HepG2 (cell line): ENCODE measurements around the gene TMEM229A. TPM values are rescaled to one million over a fixed set of nuclear protein-coding genes. Genes with fewer than 3 reads are reported as not detected.

ENCODE experiments used
- ATAC-seq: fragments of 200-7000 bp; cut with Tn5 transposase; 3 replicates; pipeline ENCODE4 v1.9.1; 2020; ENCODE audit warnings: mild to moderate bottlenecking, moderate library complexity
- BruUV-seq: library from RNA; stranded (reverse); fragments of 400-500 nt; replicated peaks from 2 replicates; lab custom pipeline; 2021; lab: Mats Ljungman, UMichigan
- CTCF ChIA-PET: fragments of 300-600 bp; formaldehyde crosslinking; extraction: SDS; loops from one replicate; lab custom pipeline; 2021; ENCODE audit warnings: low total read pairs, inconsistent platforms, low intra/inter-chr PET ratio; lab: Yijun Ruan, JAX
- POLR2A ChIA-PET: fragments of 350-600 bp; sonication (Branson Sonifier 250); formaldehyde crosslinking; loops from one replicate; lab custom pipeline; 2020; ENCODE audit warnings: antibody characterized with exemption, inconsistent platforms; lab: Yijun Ruan, JAX
- DNase-seq: peaks from one replicate; pipeline ENCODE4 v3.0.0-alpha.2; 2015; ENCODE audit warnings: low spot score
- FAIRE-seq: peaks from 3 replicates; lab custom pipeline; 2011; peaks lifted over from hg19 to GRCh38; lab: Jason Lieb, UNC
- H2AFZ ChIP-seq: one replicate; pipeline ENCODE4 v1.6.1; 2011; ENCODE audit warnings: low read length, inconsistent platforms
- H3K27ac ChIP-seq: fragments of 300-600 bp; 3 replicates; pipeline ENCODE4 v1.8.0; 2011; ENCODE audit warnings: mixed run types, mild to moderate bottlenecking, mixed read lengths, low read length, inconsistent platforms; ENCODE audit not compliant: insufficient read depth; ENCODE audit errors: extremely low read length
- H3K27me3 ChIP-seq, 2 experiments: fragments of 200-600 bp in 1 of 2; 2 replicates in 1 of 2; 3 replicates in 1 of 2; pipeline versions ENCODE4 v1.6.0 to v1.8.0; 2011; ENCODE audit warnings: low read length in 2 of 2, mild to moderate bottlenecking in 2 of 2, moderate library complexity in 2 of 2, inconsistent platforms in 1 of 2; ENCODE audit not compliant: insufficient read depth in 2 of 2, control insufficient read depth in 1 of 2
- H3K36me3 ChIP-seq, 2 experiments: fragments of 200-600 bp in 1 of 2; replicated peaks in 1 of 2; 2 replicates in 1 of 2; 3 replicates in 1 of 2; pipeline versions ENCODE4 v1.5.1 to v1.8.0; 2011; ENCODE audit warnings: low read length in 2 of 2, inconsistent platforms in 1 of 2; ENCODE audit not compliant: insufficient read depth in 2 of 2, control insufficient read depth in 1 of 2
- H3K4me1 ChIP-seq: 2 replicates; pipeline ENCODE4 v1.5.1; 2012; ENCODE audit warnings: low read length, inconsistent platforms; ENCODE audit not compliant: insufficient read depth
- H3K4me2 ChIP-seq: 2 replicates; pipeline ENCODE4 v1.6.0; 2011; ENCODE audit warnings: low read depth, low read length, inconsistent platforms
- H3K4me3 ChIP-seq, 3 experiments: fragments of 200-600 bp in 1 of 3; sonication (generic), shearing (Covaris generic) in 1 of 3; replicated peaks in 1 of 3; 2 replicates each; pipeline ENCODE4 v1.5.1; 2011 to 2016; ENCODE audit warnings: low read length in 3 of 3, inconsistent platforms in 2 of 3, low read depth in 2 of 3, mild to moderate bottlenecking in 2 of 3, control low read depth in 1 of 3, mixed read lengths in 1 of 3; ENCODE audit not compliant: insufficient read depth in 1 of 3
- H3K79me2 ChIP-seq: one replicate; pipeline ENCODE4 v1.6.1; 2011; ENCODE audit warnings: low read length, inconsistent platforms; ENCODE audit not compliant: insufficient read depth
- H3K9ac ChIP-seq: 2 replicates; pipeline ENCODE4 v1.6.0; 2011; ENCODE audit warnings: mild to moderate bottlenecking, low read depth, low read length, inconsistent platforms; ENCODE audit not compliant: insufficient read depth
- H3K9me3 ChIP-seq: 2 replicates; pipeline ENCODE4 v1.5.1; 2012; ENCODE audit warnings: mild to moderate bottlenecking, low read length
- H4K20me1 ChIP-seq: 2 replicates; pipeline ENCODE4 v1.6.0; 2011; ENCODE audit warnings: inconsistent platforms, mild to moderate bottlenecking, low read length, moderate library complexity; ENCODE audit not compliant: insufficient read depth
- ARID2 ChIP-seq: sonication (generic); formaldehyde crosslinking; IDR thresholded peaks from 2 replicates; pipeline ENCODE4 v1.8.1; 2022; ENCODE audit warnings: mild to moderate bottlenecking, missing genetic modification reagents, borderline replicate concordance
- CCDC6 ChIP-seq: sonication (generic); formaldehyde crosslinking; IDR thresholded peaks from 2 replicates; pipeline ENCODE4 v1.8.1; 2022; ENCODE audit warnings: mild to moderate bottlenecking, missing genetic modification reagents, moderate library complexity
- ESRRA ChIP-seq: sonication (generic); formaldehyde crosslinking; IDR thresholded peaks from 2 replicates; pipeline ENCODE4 v1.5.1; 2020; ENCODE audit warnings: mild to moderate bottlenecking, low read depth, missing genetic modification reagents
- FOXA1 ChIP-seq, 2 experiments: fragments of 450-650 bp in 1 of 2; sonication (generic) in 1 of 2; formaldehyde crosslinking in 1 of 2; IDR thresholded peaks; 2 replicates each; pipeline versions ENCODE4 v1.4.0 to v1.6.1; 2016 to 2020; ENCODE audit warnings: missing genetic modification reagents in 1 of 2
- GTF2F1 ChIP-seq: fragments of 150-350 bp; IDR thresholded peaks from 2 replicates; pipeline ENCODE4 v1.6.1; 2014; ENCODE audit warnings: low read length
- MIXL1 ChIP-seq: IDR thresholded peaks from 2 replicates; pipeline ENCODE4 v1.6.1; 2016
- POLR2A ChIP-seq, 2 experiments: IDR thresholded peaks; 2 replicates each; pipeline ENCODE4 v1.6.1; 2011; ENCODE audit warnings: low read depth in 2 of 2, low read length in 2 of 2, mild to moderate bottlenecking in 1 of 2, moderate library complexity in 1 of 2; ENCODE audit not compliant: insufficient read depth in 1 of 2
- SALL2 ChIP-seq: sonication (generic); formaldehyde crosslinking; IDR thresholded peaks from 2 replicates; pipeline ENCODE4 v1.8.1; 2023; ENCODE audit warnings: mild to moderate bottlenecking, missing genetic modification reagents, inconsistent platforms
- SCMH1 ChIP-seq: sonication (generic); formaldehyde crosslinking; IDR thresholded peaks from 2 replicates; pipeline ENCODE4 v1.9.0; 2021; ENCODE audit warnings: missing genetic modification reagents, mild to moderate bottlenecking, borderline replicate concordance
- TBX2 ChIP-seq: sonication (generic); formaldehyde crosslinking; IDR thresholded peaks from 2 replicates; pipeline ENCODE4 v1.5.0; 2020; ENCODE audit warnings: missing genetic modification reagents, mild to moderate bottlenecking, borderline replicate concordance
- ZNF235 ChIP-seq: sonication (generic); formaldehyde crosslinking; IDR thresholded peaks from 2 replicates; pipeline ENCODE4 v1.8.1; 2023; ENCODE audit warnings: mild to moderate bottlenecking, missing genetic modification reagents, borderline replicate concordance
- ZNF280D ChIP-seq: sonication (generic); formaldehyde crosslinking; IDR thresholded peaks from 2 replicates; pipeline ENCODE4 v1.5.1; 2020; ENCODE audit warnings: mild to moderate bottlenecking, missing genetic modification reagents
- ZNF563 ChIP-seq: sonication (generic); formaldehyde crosslinking; IDR thresholded peaks from 2 replicates; pipeline ENCODE4 v1.8.0; 2022; ENCODE audit warnings: mild to moderate bottlenecking, moderate library complexity, missing genetic modification reagents
- ZNF878 ChIP-seq: sonication (generic); formaldehyde crosslinking; IDR thresholded peaks from 2 replicates; pipeline ENCODE4 v1.8.1; 2023; ENCODE audit warnings: mild to moderate bottlenecking, missing genetic modification reagents, moderate library complexity
- WGBS: methylation state at CpG from one replicate; pipeline ENCODE4 v1.1.6; 2017; ENCODE audit warnings: low lambda C conversion rate; 5-methylcytosine and 5-hydroxymethylcytosine counted together
- in situ Hi-C: cut with HindIII; loops from 2 replicates; pipeline ENCODE4 v1.10.0; 2017; ENCODE audit warnings: low pct_unique_long_range_greater_than_20kb; ENCODE audit not compliant: extremely low pct_ligation_motif_present
- intact Hi-C: fragments of 100-400 bp; cut with micrococcal nuclease; formaldehyde crosslinking; loops from one replicate; pipeline ENCODE4 v1.10.0; 2022; ENCODE audit not compliant: unreplicated experiment
- polyA plus RNA-seq, 8 experiments: library from polyadenylated mRNA; depleted of rRNA in 3 of 8; stranded (reverse) in 7 of 8; unstranded in 1 of 8; fragments of >200 nt; fragmentation: Illumina TruSeq in 4 of 8; extraction: Trizol in 4 of 8; gene quantifications; 2 replicates each; pipeline versions ENCODE4 v1.2.1 to v1.2.3, GENCODE V29; 2011 to 2016; ENCODE audit warnings: low read depth in 4 of 8, missing spikeins in 1 of 8, mixed read lengths in 1 of 8; ENCODE audit not compliant: insufficient read depth in 1 of 8
- total RNA-seq, 5 experiments: library from RNA; depleted of rRNA; stranded (reverse); fragments of >200 nt; fragmentation: Illumina TruSeq; extraction: Trizol; gene quantifications; 2 replicates each; pipeline ENCODE4 v1.2.3, GENCODE V29; 2016; ENCODE audit warnings: low read depth in 1 of 5
- TF ChIP-seq, protein P1 (sequence below): sonication (generic); formaldehyde crosslinking; IDR thresholded peaks from 2 replicates; pipeline ENCODE4 v1.8.0; 2022; ENCODE audit warnings: low read depth, missing genetic modification reagents
- TF ChIP-seq, protein P2 (sequence below): sonication (generic); formaldehyde crosslinking; IDR thresholded peaks from 2 replicates; pipeline ENCODE4 v1.5.0; 2020; ENCODE audit warnings: missing genetic modification reagents

The TMEM229A gene
- total and polyA plus RNA-seq, 2 of the 13 experiments (the other 11 are each of a cell fraction or from before 2014, with no cell fraction given): not detected

GRCh38 chr7:124031919-124032318 is 948 bp downstream of the TMEM229A start (continued):
- TF ChIP-seq ESRRA (CRISPR knock-in tag) (no peak), POLR2A (IDR thresholded peaks at IDR 0.05; ENCODE audit: insufficient read depth in 1 of 2, low read depth in 2 of 2, low read length in 2 of 2) (no peak), SALL2 (CRISPR knock-in tag) (no peak), ZNF563 (CRISPR knock-in tag) (no peak)

GRCh38 chr7:124031406-124031805 is 1.5 kb downstream of the TMEM229A start:
- 10% methylated on average over 8 of the region's 8 CpGs for WGBS
- H3K4me1 ChIP-seq: no peaks in the 10 kb centered on the region
- H4K20me1 ChIP-seq: no peaks in the 10 kb centered on the region
- H3K36me3 ChIP-seq: no peaks in the 10 kb centered on the region
- no peak overlapping the region for H2AFZ ChIP-seq
- BruUV-seq: no TSS peak
- FAIRE-seq (no peak), DNase-seq (no peak), ATAC-seq (no peak)
- POLR2A ChIA-PET: no interaction called here
- intact Hi-C loops: no loop called here
- no peaks in the 10 kb centered on the region for H3K79me2 ChIP-seq
- TF ChIP-seq SCMH1 (CRISPR knock-in tag): no peak
- no peak for TF ChIP-seq ARID2 (CRISPR knock-in tag)
- no peak for TF ChIP-seq ZNF878 (CRISPR knock-in tag)
- TF ChIP-seq FOXA1 (IDR thresholded peaks at IDR 0.05): no peak
- no peak for TF ChIP-seq FOXA1 (CRISPR knock-in tag; IDR thresholded peaks at IDR 0.05)
- no peak for TF ChIP-seq GTF2F1
- no peak for TF ChIP-seq ZNF280D (CRISPR knock-in tag)
- no peak for TF ChIP-seq CCDC6 (CRISPR knock-in tag)
- TF ChIP-seq TBX2 (CRISPR knock-in tag): no peak
- TF ChIP-seq, protein P1, sequence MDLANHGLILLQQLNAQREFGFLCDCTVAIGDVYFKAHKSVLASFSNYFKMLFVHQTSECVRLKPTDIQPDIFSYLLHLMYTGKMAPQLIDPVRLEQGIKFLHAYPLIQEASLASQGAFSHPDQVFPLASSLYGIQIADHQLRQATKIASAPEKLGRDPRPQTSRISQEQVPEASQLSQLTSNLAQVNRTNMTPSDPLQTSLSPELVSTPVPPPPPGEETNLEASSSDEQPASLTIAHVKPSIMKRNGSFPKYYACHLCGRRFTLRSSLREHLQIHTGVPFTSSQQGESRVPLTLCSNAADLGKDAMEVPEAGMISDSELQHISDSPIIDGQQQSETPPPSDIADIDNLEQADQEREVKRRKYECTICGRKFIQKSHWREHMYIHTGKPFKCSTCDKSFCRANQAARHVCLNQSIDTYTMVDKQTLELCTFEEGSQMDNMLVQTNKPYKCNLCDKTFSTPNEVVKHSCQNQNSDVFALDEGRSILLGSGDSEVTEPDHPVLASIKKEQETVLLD (CRISPR knock-in tag): no peak
- TF ChIP-seq, protein P2, sequence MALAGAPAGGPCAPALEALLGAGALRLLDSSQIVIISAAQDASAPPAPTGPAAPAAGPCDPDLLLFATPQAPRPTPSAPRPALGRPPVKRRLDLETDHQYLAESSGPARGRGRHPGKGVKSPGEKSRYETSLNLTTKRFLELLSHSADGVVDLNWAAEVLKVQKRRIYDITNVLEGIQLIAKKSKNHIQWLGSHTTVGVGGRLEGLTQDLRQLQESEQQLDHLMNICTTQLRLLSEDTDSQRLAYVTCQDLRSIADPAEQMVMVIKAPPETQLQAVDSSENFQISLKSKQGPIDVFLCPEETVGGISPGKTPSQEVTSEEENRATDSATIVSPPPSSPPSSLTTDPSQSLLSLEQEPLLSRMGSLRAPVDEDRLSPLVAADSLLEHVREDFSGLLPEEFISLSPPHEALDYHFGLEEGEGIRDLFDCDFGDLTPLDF (CRISPR knock-in tag): no peak
- no peak for TF ChIP-seq ZNF235 (CRISPR knock-in tag)
- TF ChIP-seq MIXL1 (CRISPR knock-in tag): no peak
- no peak overlapping the region for H3K27ac ChIP-seq
- H3K4me2 ChIP-seq: no peak overlapping the region
- H3K4me3 ChIP-seq: no peak overlapping the region
- H3K27me3 ChIP-seq: peaks cover 0 to 13% of the 10 kb centered on the region in 2 experiments; a peak in 1 of 5 replicates
- CTCF ChIA-PET: no interaction called here
- no peaks in the 10 kb centered on the region for H3K9me3 ChIP-seq
- no peak overlapping the region for H3K9ac ChIP-seq
- in situ Hi-C loops: no loop called here
